Measurements from ENCODE around the gene YIPF1. TPM values are rescaled to one million over a fixed set of nuclear protein-coding genes. Genes with fewer than 3 reads are reported as not detected.

YIPF1 gene
- total RNA-seq, 4 donors from 2014 or later = 17.0 to 35.2 (median 23.9) TPM

- TF ChIP-seq CTCF (IDR thresholded peaks at IDR 0.05; ENCODE audit: low read depth) = no peak
Measured at GRCh38 chr1:53894644-53895043, 5.0 kb upstream of the YIPF1 start.

GRCh38 chr1:53893999-53894636 is 4.5 kb upstream of the YIPF1 start, which contains the start of gene DIO1:
DIO1 (plus strand) TSS chr1:53894187; CDS start chr1:53894211, 24 bp downstream.
- TF ChIP-seq CTCF (IDR thresholded peaks at IDR 0.05; ENCODE audit: low read depth) = no peak

GRCh38 chr1:53892911-53893310 is 3.3 kb upstream of the YIPF1 start:
- no peak for TF ChIP-seq CTCF (IDR thresholded peaks at IDR 0.05; ENCODE audit: low read depth)

- no peak for TF ChIP-seq CTCF (IDR thresholded peaks at IDR 0.05; ENCODE audit: low read depth)
Measured at GRCh38 chr1:53891678-53892077, 2.1 kb upstream of the YIPF1 start.

GRCh38 chr1:53891018-53891417 is 1.4 kb upstream of the YIPF1 start:
- no peak for TF ChIP-seq CTCF (IDR thresholded peaks at IDR 0.05; ENCODE audit: low read depth)

GRCh38 chr1:53890522-53890941 is 935 bp upstream of the YIPF1 start:
- TF ChIP-seq CTCF (IDR thresholded peaks at IDR 0.05; ENCODE audit: low read depth) = no peak

- no peak for TF ChIP-seq CTCF (IDR thresholded peaks at IDR 0.05; ENCODE audit: low read depth)
Measured at GRCh38 chr1:53888681-53889080, 916 bp downstream of the YIPF1 start.

Data from subcutaneous adipose tissue (tissue), 4 donors.